Measurements from ENCODE around the gene MAFF.
A peak's percentile ranks its signal among the peaks of the same experiment; 100 is the strongest.

Gene MAFF

GRCh38 chr22:38203855-38204514 lies 2.2 kb downstream of the MAFF start:
- DNase-seq, result peak; percentile 26
- ATAC-seq, result no peak

- ATAC-seq (no peak), DNase-seq (no peak)
Observed at GRCh38 chr22:38204784-38205183, 3.0 kb downstream of the MAFF start.

GRCh38 chr22:38205261-38206128 lies 3.7 kb downstream of the MAFF start:
- no peak for ATAC-seq
- no peak for DNase-seq

- ATAC-seq (no peak), DNase-seq (no peak)
Observed at GRCh38 chr22:38207898-38208432, 6.2 kb downstream of the MAFF start.

GRCh38 chr22:38208551-38208968 lies 6.8 kb downstream of the MAFF start:
- DNase-seq (no peak), ATAC-seq (no peak)

GRCh38 chr22:38211556-38211955 lies 9.8 kb downstream of the MAFF start:
- DNase-seq, result no peak
- no peak for ATAC-seq

- ATAC-seq, result no peak
- DNase-seq, result no peak
Observed at GRCh38 chr22:38212442-38212841, 10.6 kb downstream of the MAFF start.

GRCh38 chr22:38213319-38213989 lies 11.7 kb downstream of the MAFF start:
- ATAC-seq, result peak; percentile 16

GRCh38 chr22:38213990-38214301 lies 12.2 kb downstream of the MAFF start:
- no peak for ATAC-seq
- no peak for DNase-seq

More at GRCh38 chr22:38213319-38213989, 11.7 kb downstream of the MAFF start:
- DNase-seq, result no peak

- ATAC-seq (no peak), DNase-seq (peak; percentile 69)
Observed at GRCh38 chr22:38214302-38215056, 12.7 kb downstream of the MAFF start.

GRCh38 chr22:38215156-38216038 lies 13.6 kb downstream of the MAFF start:
- ATAC-seq (no peak), DNase-seq (no peak)

GRCh38 chr22:38218661-38219622 lies 17.1 kb downstream of the MAFF start:
- ATAC-seq (peak; percentile 40), DNase-seq (peak; percentile 53)

- no peak for ATAC-seq
- DNase-seq, result no peak
Observed at GRCh38 chr22:38219632-38220031, 17.8 kb downstream of the MAFF start.

GRCh38 chr22:38220163-38220562 lies 18.4 kb downstream of the MAFF start:
- ATAC-seq (no peak), DNase-seq (no peak)

GRCh38 chr22:38220653-38221386 lies 19.0 kb downstream of the MAFF start:
- ATAC-seq (no peak), DNase-seq (no peak)

GRCh38 chr22:38221407-38221806 lies 19.6 kb downstream of the MAFF start:
- DNase-seq (no peak), ATAC-seq (no peak)

- no peak for ATAC-seq
- no peak for DNase-seq
Observed at GRCh38 chr22:38221908-38222796, 20.4 kb downstream of the MAFF start.

GRCh38 chr22:38222797-38223119 lies 21.0 kb downstream of the MAFF start:
- DNase-seq (no peak), ATAC-seq (no peak)
